Pons (tissue), 1 donor: ENCODE results near the gene EFNA1.
"Not testable (repeated sequence)": the region's sequence is repeated elsewhere in the genome, so short reads cannot be mapped to it uniquely, and the experiment has no call there.

Experiments used
- DNase-seq: peaks from one replicate; pipeline ENCODE4 v3.0.0-alpha.2; 2016; ENCODE audit warnings: low spot score

The EFNA1 gene

DNA sequence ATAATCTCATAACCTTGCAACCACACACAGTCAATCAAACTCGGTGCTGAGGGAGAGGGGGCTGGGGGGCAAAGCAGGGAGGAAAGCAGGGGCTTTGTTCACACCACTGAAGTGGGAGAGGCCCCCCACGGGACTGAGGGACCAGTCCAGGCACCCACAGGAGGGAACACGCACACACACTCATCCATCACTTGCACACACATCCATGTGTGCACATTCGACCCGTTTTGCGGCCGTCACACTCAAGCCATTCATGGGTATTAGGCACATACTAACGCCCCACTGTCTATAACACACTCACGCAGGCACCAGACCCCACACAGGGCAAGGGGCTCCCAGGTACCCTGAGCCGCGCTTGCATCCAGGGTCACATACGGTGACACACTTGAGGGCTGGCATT, 35.0 kb upstream of the EFNA1 start:
- DNase-seq: no peak

DNA sequence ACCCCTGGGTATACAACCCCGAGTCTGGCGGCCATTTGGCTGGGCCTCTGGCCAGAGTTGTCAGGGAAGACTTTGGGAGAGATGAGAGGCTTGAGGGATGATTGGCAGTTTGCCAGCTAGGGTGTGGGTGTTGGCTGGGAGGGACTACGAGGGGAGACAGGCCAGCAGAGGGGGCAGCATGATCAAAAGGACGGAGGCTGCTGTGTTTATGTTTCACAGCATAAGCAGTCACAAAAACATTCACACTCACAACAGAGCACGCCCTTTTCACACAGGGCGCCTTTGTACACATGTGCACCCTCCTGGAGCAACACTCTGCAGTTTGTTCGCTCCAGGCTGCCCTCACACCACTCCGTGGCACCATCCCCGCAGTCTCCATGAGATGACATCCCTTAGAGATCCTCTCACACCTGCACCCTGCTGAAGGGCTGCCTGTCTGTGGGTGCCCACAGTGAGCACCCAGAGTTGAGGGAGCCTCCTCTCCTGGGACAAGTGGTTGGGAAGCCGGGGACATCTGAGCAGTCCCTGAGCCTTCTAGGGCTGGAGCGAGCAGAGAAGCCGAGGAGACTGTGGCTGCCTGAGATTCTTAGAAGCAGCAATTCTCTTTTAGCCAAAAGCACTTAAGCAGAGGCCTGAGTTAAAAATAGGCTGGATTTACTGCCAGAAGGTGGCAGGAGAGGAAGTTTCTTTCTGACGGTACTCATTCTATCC, 33.6 kb upstream of the EFNA1 start:
- peak; percentile 69 for DNase-seq

DNA sequence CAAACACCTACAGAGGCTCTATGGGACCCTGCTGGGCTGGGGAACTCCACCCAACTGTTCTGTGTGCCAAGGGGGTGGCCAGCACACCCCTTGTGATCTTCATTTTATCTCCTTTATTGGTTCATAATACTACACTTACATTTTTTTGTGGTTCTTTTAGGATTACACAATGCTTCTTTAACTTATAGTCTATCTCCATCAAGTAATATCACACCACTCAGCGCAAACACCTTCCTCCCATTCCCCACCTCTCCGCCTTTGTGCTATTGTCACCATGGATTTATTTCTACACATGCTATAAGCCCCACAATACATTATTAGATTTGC, 33.1 kb upstream of the EFNA1 start:
- DNase-seq: no peak

DNA sequence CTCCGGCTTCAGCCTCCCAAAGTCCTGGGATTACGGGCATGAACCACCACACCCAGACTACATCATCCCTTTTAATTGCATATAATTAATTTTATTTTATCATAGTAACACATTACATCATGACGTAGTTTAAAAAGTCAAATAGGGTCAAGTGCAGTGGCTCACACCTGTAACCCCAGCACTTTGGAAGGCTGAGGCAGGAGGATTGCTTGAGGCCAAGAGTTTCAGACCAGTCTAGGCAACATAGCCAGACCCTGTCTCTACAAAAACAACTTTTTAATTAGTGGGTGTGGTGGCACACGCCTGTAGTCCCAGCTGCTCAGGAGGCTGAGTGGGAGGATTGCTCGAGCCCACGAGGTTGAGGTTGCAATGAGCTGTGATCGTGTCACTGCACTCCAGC, 28.3 kb upstream of the EFNA1 start:
- no peak for DNase-seq

DNA sequence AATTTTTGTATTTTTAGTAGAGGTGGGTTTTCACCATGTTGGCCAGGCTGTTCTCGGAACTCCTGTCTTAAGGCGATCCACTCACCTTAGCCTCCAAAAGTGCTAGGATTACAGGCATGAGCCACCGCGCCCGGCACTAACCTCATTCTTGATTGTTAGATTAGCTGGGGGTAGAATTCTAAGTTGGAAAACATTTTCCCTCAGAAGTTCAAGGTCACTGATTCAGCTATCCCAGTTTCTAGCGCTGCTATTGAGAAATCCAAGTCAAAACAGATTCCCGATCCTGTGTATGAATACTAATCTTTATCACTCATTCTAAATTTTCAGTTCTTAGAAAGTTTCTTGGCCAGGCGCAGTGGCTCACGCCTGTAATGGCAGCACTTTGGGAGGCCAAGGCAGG, 24.4 kb upstream of the EFNA1 start:
- DNase-seq: no peak

DNA sequence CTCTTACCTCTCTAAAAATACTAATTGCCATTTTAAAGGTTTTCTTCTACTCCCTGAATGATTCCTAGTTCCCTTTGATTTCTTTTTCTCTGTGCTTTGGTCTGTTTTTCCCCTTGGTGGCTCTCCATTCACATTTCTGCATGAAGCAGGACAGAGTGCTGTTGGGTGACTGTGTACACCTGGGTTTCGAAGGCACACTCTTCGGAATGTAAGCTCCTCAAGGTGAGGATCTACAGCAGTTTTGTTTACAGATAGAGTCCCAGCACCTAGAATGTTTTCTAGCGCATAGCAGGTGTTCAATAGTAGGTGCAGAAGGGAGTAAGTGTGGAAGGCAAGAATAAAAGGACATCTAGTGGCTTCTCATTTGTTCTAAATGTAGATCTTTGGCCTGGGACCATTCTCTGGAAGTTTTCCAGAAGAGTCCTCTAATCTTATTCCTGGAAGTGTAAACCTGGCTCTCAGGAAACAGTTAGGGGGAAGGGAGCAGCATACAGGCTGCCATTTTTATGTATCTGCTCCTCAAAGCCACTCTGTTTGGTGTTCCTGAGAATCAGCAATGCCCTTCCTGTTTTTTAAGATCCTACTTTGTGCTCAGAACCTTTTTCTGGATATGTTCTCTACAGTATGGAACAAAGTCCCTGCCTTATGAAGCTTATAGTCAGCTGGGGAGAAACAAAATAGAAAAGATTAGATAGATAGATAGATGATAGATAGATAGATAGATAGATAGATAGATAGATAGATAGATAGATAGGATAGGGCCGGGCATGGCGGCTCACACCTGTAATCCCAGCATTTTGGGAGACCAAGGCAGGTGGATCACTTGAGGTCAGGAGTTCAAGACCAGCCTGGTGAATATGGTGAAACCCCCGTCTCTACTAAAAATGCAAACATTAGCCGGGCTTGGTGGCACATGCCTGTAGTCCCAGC, 22.8 kb upstream of the EFNA1 start:
- DNase-seq: no peak

DNA sequence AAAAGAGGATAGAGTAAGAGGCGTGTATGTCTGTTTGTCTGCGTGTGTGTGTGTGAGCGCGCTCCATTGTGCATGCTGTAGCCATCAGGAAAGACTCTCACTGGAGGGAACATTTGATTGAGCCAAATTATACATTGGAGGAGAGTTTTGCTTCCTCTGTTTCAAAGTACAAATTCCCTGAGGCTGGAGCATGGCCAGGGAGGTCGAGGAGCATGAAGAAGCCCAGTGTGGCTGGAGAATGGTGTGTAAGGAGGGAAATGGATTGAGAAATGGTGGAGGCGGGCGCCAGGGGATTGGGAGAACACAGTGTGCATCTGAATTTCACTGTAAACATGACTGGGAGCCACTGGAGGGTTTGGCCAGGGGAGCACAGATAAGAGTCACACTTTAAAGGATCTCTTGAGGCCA, 22.1 kb upstream of the EFNA1 start:
- DNase-seq: no peak

DNA sequence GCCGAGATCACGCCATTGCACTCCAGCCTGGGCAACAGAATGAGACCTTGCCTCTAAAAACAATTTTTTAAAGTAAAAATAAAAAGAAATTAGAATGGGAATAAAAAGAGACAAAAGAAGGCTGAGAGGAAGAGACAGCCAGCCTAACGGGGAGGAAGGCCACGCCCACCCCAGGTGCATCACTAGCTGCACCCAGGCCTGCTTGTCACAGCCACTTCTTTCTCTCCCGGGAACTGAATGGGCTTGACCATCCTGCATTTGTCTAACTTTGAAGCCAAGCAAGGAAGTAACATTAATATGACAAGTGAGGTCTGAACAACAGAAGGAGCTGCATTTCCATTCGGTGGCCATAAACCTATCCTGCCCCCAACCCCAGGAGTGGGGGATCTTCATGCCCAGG, 20.8 kb upstream of the EFNA1 start:
- no peak for DNase-seq

DNA sequence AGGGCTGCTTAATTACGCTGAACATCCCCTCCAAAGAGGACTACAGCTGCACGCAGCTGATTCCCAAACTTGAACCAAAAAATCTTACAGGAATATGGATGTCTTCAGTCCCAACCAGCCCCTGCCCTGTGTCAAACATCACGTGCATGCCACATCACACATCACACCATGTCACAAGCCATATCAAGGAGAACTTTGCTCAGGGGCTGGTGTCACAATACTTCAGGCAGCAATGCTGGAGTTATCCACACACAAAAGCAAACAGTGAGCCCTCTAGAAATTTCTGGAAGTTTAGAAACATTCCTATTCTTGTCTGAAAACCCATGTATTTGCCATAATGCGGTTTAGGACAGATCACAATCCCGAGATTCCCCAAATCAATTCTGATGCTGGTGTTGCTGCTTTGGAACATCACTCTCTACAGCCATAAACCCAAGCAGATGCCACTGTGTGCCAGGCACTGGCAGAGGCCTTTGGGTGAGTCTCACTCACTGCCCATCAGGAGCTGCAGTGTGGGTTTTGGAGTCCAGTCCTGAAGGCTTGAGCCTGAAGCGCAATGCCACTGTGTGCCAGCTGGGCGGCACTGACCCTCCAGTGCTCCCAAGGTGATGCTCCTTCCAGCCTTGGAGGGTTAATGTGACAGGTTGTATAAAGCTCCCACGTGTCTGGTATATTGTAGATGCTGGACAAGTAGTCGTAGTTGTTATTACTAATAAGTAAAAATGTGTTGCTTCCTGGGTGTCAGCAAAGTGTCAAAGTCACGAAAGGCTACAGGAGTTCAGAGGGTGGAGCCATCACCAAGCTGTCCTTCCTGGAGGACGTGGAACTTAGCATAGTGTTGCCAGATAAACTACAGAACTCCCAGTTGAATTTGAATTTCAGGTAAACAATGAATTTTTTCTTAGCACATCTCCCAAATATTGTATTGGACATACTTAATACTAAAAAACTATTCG, 20.1 kb upstream of the EFNA1 start:
- DNase-seq: no peak

DNA sequence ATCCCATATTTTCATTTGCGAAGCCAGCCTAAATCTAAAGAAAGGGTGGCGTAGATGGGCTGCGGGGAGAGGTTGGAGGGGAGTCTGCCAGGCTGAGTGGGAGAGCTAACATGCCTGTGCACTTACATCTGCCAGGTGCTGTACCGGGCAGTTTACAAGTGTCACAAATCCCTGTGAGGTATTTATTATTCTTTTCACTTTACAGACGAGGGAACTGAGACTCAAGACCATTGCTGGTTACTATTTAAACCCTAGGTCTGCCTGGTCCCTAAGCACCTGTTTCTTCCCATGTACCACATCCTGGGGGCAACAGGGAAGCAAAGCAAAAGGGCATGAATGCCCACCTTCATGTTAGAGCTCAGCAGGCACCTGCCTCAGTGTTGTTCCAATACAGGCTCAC, 19.4 kb upstream of the EFNA1 start:
- DNase-seq: no peak

DNA sequence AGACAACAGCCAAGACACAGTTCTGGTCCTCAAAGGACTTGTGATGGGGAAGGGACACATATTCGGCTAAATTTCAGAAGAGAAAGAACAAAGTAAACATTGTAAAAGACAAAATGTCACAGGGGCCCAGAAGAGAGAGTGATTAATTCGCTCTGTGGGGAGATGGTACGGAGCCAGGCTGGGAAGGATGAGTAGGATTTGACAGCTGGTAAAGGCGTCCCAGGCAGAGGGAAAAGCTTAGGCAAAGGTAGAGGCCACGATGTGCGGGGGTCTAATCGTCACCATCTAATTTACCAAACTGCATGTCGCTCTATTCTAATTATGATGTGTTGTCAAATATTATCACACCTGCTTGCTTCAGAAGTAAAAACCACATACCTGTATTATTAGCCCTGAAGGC, 17.3 kb upstream of the EFNA1 start:
- DNase-seq: no peak

DNA sequence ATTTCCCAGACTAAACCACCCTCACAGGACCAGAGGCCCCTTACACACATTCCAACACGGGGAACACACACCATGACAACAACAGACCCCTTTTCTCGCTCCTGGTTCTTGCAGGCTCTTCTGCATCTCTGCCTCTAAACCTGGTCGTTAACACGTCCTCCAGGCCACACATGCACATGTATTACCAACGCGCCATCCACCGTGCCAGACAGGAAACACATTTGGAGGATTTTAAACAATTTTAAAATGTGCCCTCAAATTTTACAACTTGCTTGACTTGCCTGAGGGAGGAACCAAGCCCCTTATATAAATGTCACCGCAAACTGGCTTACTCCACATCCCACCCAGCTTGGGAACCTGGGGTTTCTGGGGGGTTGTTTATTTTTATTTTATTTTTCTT, 16.9 kb upstream of the EFNA1 start:
- DNase-seq: no peak

DNA sequence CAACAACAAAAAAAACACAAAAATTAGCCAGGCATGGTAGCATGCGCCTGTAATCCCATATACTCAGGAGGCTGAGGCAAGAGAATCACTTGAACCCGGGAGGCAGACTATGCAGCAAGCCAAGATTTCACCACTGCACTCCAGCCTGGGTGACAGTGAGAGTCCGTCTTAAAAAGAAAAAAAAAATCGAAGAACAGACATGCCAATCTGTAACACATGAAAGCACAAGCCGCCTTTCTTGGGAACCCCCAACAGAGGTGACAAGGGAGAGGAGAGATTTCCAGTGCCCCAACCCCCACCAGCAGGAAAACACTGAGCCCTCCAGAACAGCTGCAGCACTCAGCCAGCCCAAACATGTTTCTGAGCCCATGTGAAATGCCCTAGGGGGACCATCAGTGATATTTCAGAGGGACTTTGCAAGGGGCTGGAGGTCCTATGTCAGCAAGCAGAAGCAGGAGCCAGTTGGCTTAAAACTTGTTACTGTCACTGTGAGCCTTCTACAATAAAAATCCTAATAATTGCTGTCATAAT, 14.2 kb upstream of the EFNA1 start:
- no peak for DNase-seq

DNA sequence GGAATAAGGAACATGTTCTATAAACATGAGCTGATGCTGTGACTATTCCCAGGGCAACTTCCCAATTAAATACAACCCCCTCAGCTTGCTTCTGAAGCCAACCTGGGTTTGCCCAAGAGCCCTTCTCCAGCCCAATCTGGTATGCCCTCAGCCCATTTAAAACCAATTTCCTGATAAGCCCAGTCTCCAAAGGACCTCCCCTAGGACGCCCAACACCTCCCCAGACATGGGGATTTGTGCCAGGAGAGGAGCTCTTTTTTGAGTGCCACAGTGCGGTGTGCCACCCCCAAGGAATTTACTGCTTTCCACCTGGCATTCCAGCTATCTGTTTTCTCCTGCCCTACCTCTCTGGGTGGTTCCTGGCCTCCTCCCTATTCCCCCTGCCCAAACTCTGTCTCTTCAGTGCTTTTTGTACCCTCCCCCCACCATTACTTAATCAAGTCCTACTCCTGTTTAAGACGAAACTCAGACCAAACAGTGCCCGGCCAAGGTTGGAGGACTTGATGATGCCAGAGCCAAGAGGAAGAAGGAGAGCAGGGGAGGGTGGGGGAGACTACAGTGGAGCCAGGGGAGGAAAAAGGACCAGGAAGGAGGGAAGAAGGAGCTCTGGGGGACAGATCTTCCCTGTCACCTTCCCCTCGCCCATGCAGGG, 11.4 kb upstream of the EFNA1 start:
- no peak for DNase-seq

DNA sequence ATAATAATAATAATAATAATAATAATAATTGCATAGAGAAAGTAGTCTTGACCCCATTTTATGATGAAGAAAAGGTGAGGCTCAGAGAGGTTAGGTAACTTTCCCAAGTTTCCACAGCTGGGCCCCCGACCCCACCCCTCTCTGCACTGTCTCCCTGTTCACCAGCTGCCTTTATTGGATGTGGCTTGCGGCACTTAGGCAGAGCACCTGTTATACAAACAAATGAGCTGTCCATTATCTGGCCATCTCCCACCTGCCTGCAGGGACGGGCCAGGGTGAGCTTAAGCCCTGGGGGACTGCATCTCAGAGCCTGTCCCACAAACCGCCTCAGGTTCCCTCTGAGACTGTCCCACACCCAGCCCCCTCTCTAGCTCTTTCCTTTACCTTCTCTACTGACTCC, 10.1 kb upstream of the EFNA1 start:
- DNase-seq: no peak

DNA sequence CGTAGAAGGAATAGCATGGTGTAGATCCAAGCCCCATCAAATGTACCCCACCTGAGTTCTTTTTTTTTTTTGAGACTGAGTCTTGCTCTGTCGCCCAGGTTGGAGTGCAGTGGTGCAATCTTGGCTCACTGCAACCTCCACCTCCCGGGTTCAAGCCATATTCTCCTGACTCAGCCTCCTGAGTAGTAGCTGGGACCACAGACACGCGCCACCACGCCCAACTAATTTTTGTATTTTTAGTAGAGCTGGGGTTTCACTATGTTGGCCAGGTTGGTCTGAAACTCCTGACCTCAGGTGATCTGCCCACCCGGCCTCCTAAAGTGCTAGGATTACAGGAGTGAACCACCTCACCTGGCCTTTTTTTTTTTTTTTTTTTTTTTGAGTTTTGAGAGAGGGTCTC, 9.6 kb upstream of the EFNA1 start:
- not testable (repeated sequence) for DNase-seq

DNA sequence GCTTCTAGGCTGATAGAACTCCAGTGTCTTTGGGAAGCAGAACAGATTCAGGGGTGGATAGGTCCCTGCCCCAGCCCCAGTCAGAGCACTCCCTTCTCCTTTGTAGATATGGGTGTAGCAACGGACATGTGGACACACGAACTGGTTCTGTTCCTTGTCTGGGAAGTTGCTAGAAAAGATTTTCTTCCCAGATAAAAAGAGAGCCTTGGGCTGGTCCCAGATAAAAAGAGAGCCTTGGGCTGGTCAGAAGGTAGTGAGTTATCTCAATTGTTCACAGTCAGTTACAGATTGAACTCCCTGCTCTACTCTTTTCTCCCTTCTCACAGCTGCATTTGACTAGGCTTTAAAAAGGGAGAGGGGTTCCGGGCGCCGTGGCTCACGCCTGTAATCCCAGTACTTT, 7.4 kb upstream of the EFNA1 start:
- DNase-seq: no peak

DNA sequence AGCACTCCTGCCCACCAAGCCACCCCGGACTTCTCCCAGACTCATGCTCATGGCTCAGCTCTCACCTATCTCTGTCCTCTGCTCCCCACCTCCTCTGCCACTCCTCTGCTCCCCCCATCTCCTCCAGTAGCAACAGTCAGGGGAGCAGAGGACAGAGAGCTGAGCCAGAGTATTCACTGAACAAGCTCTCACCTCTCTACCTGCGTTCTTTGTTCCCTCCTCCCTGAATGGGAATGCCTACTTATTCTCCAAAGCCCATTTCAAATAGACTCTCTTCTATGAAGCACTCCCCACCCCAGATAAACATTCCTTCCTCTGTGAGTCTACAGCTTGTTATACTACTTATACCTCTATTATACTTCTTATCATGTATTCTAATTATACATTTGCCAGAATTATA, 6.4 kb upstream of the EFNA1 start:
- DNase-seq: no peak

DNA sequence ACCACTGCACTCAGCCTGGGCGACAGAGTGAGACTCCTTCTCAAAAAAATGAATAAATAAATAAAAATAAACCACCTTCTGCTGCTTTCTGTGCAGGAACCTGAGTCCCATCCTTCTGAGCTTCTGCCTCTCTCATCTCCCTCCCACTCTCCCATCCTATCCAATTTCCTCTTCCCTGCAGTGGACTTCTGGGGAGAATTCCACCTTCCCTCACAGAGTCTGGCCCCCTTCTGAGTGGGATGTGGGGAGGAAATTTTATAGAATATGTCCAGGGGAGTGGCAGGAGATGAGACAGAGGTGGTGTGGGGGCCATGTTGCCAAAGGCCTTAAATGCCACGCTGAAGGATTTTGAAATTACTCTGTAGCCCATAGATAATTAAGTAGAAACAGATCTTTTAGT, 5.4 kb upstream of the EFNA1 start:
- DNase-seq: no peak

DNA sequence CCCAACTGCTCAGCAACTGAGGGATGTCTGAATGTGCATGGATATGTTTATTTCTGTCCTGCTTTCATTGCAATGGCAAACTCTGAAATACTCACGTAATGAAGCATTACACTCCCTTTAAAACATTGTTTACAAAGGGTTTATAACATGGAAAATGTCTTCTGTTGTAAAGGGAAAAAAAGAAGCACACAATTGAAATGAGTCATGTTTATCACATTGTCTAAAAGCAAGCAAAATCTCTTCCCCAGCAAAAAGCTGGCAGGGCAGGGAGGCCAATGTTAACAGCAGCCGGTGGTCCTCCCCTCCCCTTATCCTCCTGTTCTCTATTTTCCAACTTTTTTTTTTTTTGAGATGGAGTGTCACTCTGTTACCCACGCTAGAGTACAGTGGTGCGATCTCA, 3.9 kb upstream of the EFNA1 start:
- no peak for DNase-seq

DNA sequence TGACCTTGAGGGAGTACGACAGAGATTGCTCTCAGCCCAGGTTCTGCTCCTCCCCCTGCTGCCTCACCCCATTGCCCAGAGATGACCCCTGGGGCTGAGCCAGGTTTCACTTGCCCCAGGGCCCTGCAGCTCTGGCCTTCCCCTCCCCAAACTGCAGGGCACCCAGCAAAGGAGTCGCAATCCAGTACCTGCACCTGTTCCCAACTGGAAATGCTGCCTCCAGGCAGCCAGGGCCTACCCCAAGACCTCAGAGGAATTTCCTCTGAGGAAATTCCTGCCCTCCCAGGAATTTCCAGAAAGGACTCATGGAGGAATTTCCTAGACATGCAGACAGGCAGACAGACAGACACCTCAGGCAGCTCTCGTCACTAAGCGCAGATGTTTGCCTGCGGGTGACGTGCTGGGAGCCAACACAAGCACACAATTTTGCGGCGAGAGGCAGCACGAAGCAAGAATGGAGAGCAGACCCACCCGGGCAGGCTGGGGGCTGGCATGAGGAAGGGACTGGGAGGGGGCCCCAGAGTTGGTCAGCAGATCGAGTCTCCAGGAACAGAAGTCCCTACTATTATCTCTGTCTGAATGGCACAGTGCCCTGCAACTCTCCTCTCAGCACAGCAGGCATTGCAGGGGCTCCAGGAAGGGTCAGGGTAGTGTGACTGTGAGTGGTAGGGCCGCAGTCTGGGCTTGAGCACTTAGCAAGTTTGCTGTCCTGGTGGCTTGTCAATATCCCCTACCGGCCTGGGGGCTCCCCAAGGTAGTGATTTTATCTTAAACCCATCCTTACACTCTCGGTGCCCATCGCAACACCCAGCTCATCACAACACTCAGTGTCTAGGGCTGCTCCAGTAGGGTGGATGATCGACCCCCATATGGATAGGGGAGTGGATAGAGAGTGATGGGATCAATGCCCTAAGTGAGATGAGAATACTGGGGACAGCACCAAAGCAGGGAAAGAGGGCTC, 2.9 kb upstream of the EFNA1 start:
- DNase-seq: no peak
